Activated CD4-positive, alpha-beta memory T cell treated with anti-CD3 and anti-CD28 coated beads, Interleukin-2, amount 10 ng/mL, durations not matched to agents 7 days and 5 days (primary cell): ENCODE measurements around the gene RAD21L1. TPM values are rescaled to one million over a fixed set of nuclear protein-coding genes. Genes with fewer than 3 reads are reported as not detected.
A peak's percentile ranks its signal among the peaks of the same experiment; 100 is the strongest.

Experiments
- CTCF ChIA-PET: fragments of 350-600 bp; sonication (Branson Sonifier 250); formaldehyde crosslinking; loops from one replicate; lab custom pipeline; 2021; ENCODE audit warnings: antibody characterized with exemption, inconsistent platforms; lab: Charles Lee
- POLR2A ChIA-PET: fragments of 350-600 bp; sonication (Branson Sonifier 250); formaldehyde crosslinking; loops from one replicate; lab custom pipeline; 2021; ENCODE audit warnings: antibody characterized with exemption; lab: Charles Lee
- DNase-seq: peaks from one replicate; pipeline ENCODE4 v3.0.0-alpha.2; 2020
- H3K27ac Mint-ChIP-seq: one replicate; pipeline ENCODE4 v1.8.0; 2021; ENCODE audit warnings: mild to moderate bottlenecking, mixed read lengths
- H3K27me3 Mint-ChIP-seq: one replicate; pipeline ENCODE4 v1.8.0; 2021; ENCODE audit warnings: mixed read lengths
- H3K36me3 Mint-ChIP-seq: one replicate; pipeline ENCODE4 v1.8.0; 2021; ENCODE audit warnings: low read depth, mixed read lengths
- H3K4me1 Mint-ChIP-seq: one replicate; pipeline ENCODE4 v1.8.0; 2021; ENCODE audit warnings: mixed read lengths
- H3K4me3 Mint-ChIP-seq: one replicate; pipeline ENCODE4 v1.8.0; 2021; ENCODE audit warnings: mild to moderate bottlenecking, mixed read lengths
- H3K9me3 Mint-ChIP-seq: one replicate; pipeline ENCODE4 v1.8.0; 2021; ENCODE audit warnings: mixed read lengths
- total RNA-seq, 2 experiments: library from RNA; stranded (reverse); gene quantifications; one replicate each; pipeline ENCODE4 v1.2.3, GENCODE V29; 2021

Gene RAD21L1
- total RNA-seq = not detected

- Mint-ChIP-seq H3K27me3 (peaks cover 44% of the 10 kb centered on the region), H3K4me1 (peaks cover 9% of the 10 kb centered on the region), H3K9me3 (no peaks in the 10 kb centered on the region), H3K4me3 (peak within 1 kb of the TSS; percentile 77), H3K27ac (no peak within 1 kb of the TSS), H3K36me3 (no peaks in the 10 kb centered on the region)
- ChIA-PET CTCF (interaction anchor here (1.3 kb wide), 1 partner anchor 75 kb away, joined by 4 read pairs; no protein-coding TSS in a partner anchor), POLR2A (no interaction called here)
- DNase-seq = peak; percentile 84
Observed at GRCh38 chr20:1225783-1226654, at the start of gene RAD21L1. Gene RAD21L1 (plus strand): TSS chr20:1226044. CDS start chr20:1228454, 2,410 bp downstream.

DNA sequence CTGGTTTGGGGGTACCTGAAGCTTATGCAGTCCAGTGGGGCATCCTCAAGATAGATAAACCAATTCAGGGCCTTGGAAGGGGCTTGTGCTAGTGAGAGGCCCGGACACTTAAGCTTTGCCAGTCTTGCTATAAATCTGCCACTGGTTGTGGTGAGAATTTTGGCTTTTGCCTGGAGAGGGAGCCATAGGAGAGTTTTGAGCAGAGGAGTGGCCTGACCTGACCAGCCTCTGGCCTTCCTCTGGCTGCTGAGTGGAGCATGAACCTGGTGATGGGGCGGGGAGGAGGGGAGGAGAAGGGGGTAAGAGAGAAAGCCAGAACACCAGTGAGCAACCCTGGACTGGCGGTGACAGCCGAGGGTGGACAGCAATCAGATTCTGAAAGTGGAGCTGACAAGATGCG, 48.2 kb upstream of the RAD21L1 start:
- DNase-seq = no peak
- CTCF ChIA-PET = interaction anchor here (0.8 kb wide), 1 partner anchor 11 kb away, joined by 3 read pairs; no protein-coding TSS in a partner anchor
- Mint-ChIP-seq H3K27ac (no peak overlapping the region), H3K9me3 (no peaks in the 10 kb centered on the region), H3K4me3 (no peak overlapping the region), H3K4me1 (no peaks in the 10 kb centered on the region), H3K36me3 (peaks cover under 1% of the 10 kb centered on the region), H3K27me3 (peaks cover 3% of the 10 kb centered on the region)
- POLR2A ChIA-PET = no interaction called here

DNA sequence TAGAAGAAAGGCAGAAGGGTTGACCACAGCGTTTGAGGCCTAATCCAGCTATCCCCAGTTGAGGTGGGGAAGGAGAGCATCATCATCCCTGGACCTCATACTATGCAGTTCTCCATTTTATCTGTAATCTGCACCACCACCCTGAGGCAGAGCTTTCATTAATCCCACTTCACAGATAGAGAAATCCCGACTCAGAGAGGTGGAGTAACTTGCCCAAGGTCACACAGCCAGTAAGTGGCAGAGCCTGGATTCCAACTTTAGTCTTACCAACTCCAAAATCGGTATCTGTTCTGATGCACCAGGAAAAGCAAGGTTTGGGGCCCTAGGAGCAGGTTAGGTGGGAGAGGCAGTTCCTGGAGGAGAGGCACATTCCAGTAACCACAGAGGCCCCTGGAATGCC, 47.7 kb upstream of the RAD21L1 start:
- Mint-ChIP-seq H3K27me3 (peaks cover 7% of the 10 kb centered on the region), H3K36me3 (no peaks in the 10 kb centered on the region), H3K27ac (no peak overlapping the region), H3K4me1 (no peaks in the 10 kb centered on the region), H3K4me3 (no peak overlapping the region), H3K9me3 (no peaks in the 10 kb centered on the region)
- no peak for DNase-seq
- ChIA-PET POLR2A (interaction anchor here (0.7 kb wide), 1 partner anchor 212 kb away, joined by 3 read pairs; no protein-coding TSS in a partner anchor), CTCF (no interaction called here)

GRCh38 chr20:1178623-1179022, 47.2 kb upstream of the RAD21L1 start:
- no peaks in the 10 kb centered on the region for H3K4me1 Mint-ChIP-seq
- no peak overlapping the region for H3K4me3 Mint-ChIP-seq
- H3K36me3 Mint-ChIP-seq = no peaks in the 10 kb centered on the region
- POLR2A ChIA-PET = interaction anchor here (0.7 kb wide), 1 partner anchor 213 kb away, joined by 3 read pairs; no protein-coding TSS in a partner anchor
- H3K9me3 Mint-ChIP-seq = no peaks in the 10 kb centered on the region
- H3K27me3 Mint-ChIP-seq = peaks cover 12% of the 10 kb centered on the region
- DNase-seq = no peak
- CTCF ChIA-PET = no interaction called here
- H3K27ac Mint-ChIP-seq = no peak overlapping the region

- no peak overlapping the region for H3K27ac Mint-ChIP-seq
- H3K9me3 Mint-ChIP-seq = no peaks in the 10 kb centered on the region
- CTCF ChIA-PET = no interaction called here
- DNase-seq = no peak
- no peaks in the 10 kb centered on the region for H3K36me3 Mint-ChIP-seq
- POLR2A ChIA-PET = no interaction called here
- H3K4me1 Mint-ChIP-seq = peaks cover 8% of the 10 kb centered on the region
- no peak overlapping the region for H3K4me3 Mint-ChIP-seq
- H3K27me3 Mint-ChIP-seq = peaks cover 26% of the 10 kb centered on the region
Observed at GRCh38 chr20:1180949-1181348, 44.9 kb upstream of the RAD21L1 start.

GRCh38 chr20:1182106-1182505, 43.7 kb upstream of the RAD21L1 start:
- no peak for DNase-seq
- Mint-ChIP-seq H3K4me3 (no peak overlapping the region), H3K27me3 (peaks cover 29% of the 10 kb centered on the region), H3K9me3 (no peaks in the 10 kb centered on the region), H3K36me3 (no peaks in the 10 kb centered on the region), H3K27ac (no peak overlapping the region), H3K4me1 (peaks cover 10% of the 10 kb centered on the region)
- ChIA-PET CTCF (no interaction called here), POLR2A (no interaction called here)

DNA sequence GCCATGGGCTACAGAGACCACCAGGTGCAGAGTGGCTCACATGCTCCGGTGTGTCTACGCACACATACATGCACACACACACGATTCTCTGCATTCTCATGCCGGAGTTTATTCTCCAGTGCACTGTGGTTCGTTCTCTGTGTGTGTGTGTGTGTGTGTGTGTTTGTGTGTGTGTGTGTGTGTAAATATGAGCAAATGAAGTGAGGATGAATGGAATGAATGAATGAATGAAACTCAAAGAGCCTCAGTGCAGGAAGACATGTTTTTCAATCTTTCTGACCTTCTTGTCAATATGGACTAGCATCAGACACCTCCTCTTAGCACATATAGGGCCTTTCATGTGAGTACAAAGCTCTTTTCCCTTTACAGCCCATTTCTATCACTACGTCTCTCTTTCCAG, 42.7 kb upstream of the RAD21L1 start:
- ChIA-PET CTCF (interaction anchor here (1.2 kb wide), 1 partner anchor 227 kb away, joined by 4 read pairs; no protein-coding TSS in a partner anchor), POLR2A (no interaction called here)
- Mint-ChIP-seq H3K27ac (no peak overlapping the region), H3K36me3 (no peaks in the 10 kb centered on the region), H3K4me1 (peaks cover 10% of the 10 kb centered on the region), H3K9me3 (no peaks in the 10 kb centered on the region), H3K4me3 (no peak overlapping the region), H3K27me3 (peaks cover 29% of the 10 kb centered on the region)
- no peak for DNase-seq

DNA sequence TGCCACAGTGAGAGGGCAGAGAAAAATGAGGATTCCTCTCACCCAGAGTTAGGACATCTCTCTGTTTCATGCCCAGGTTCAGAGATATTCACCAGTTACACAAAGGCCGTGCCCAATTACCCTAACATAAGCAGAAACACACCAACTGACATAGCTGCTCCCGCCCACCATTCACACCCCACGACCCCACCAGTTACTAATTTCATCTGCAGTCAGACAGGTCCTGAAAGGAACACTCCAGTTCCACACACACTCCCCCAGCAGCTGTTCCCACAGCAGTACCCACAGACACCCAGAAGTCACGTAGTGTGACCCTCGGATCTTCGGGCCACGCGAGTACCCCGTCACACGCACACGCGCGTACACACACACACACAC, 41.6 kb upstream of the RAD21L1 start:
- Mint-ChIP-seq H3K36me3 (no peaks in the 10 kb centered on the region), H3K27ac (no peak overlapping the region), H3K9me3 (no peaks in the 10 kb centered on the region), H3K27me3 (peaks cover 33% of the 10 kb centered on the region), H3K4me3 (peak overlapping the region; percentile 59), H3K4me1 (peaks cover 10% of the 10 kb centered on the region)
- no peak for DNase-seq
- POLR2A ChIA-PET = interaction anchor here (0.7 kb wide), 1 partner anchor 33 kb away, joined by 4 read pairs; no protein-coding TSS in a partner anchor
- CTCF ChIA-PET = interaction anchor here (0.7 to 1.2 kb wide), 3 partner anchors 29 to 228 kb away, joined by 3 to 4 read pairs (median 3); no protein-coding TSS in a partner anchor

- Mint-ChIP-seq H3K9me3 (no peaks in the 10 kb centered on the region), H3K36me3 (no peaks in the 10 kb centered on the region), H3K27ac (no peak within 1 kb of the TSS), H3K4me1 (peaks cover 10% of the 10 kb centered on the region), H3K27me3 (peaks cover 38% of the 10 kb centered on the region), H3K4me3 (peak within 1 kb of the TSS; percentile 59)
- ChIA-PET POLR2A (interaction anchor here (0.7 kb wide), 1 partner anchor 33 kb away, joined by 4 read pairs; no protein-coding TSS in a partner anchor), CTCF (interaction anchor here (0.8 to 1.2 kb wide), 2 partner anchors 60 to 76 kb away, joined by 3 read pairs; no protein-coding TSS in a partner anchor)
- DNase-seq = no peak
Observed at GRCh38 chr20:1184638-1185315, 41.1 kb upstream of the RAD21L1 start, which contains the start of gene TMEM74B. Gene TMEM74B (minus strand): TSS chr20:1184981. CDS start chr20:1183801, 1,180 bp downstream.

DNA sequence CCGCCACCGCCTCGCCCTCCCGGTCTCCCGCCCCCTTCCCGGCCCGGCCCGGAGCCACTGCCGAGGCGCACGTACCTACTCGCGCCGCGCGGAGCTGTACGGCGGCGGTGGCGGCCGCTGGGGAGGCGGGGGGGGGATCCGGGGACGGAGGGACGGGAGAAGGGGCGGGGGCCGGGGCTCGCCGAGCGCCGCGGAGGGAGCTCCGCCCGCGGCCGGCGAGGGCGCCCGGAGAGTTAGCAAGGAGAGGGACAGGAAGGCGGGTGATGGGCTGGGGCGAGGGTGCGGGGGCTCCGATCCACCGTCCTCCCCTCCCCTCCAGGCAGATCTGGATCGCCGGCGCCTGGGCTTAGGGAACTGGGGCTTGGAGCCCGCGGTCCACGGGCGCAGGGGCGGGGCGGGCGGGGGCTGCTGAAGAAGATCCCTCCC, 40.5 kb upstream of the RAD21L1 start:
- H3K4me3 Mint-ChIP-seq = no peak overlapping the region
- peaks cover 10% of the 10 kb centered on the region for H3K4me1 Mint-ChIP-seq
- peaks cover 43% of the 10 kb centered on the region for H3K27me3 Mint-ChIP-seq
- no peak overlapping the region for H3K27ac Mint-ChIP-seq
- no peaks in the 10 kb centered on the region for H3K36me3 Mint-ChIP-seq
- ChIA-PET POLR2A (no interaction called here), CTCF (interaction anchor here (1.2 kb wide), 2 partner anchors 19 to 61 kb away, joined by 3 read pairs; no protein-coding TSS in a partner anchor)
- no peak for DNase-seq
- H3K9me3 Mint-ChIP-seq = no peaks in the 10 kb centered on the region

GRCh38 chr20:1185790-1186334, 40.0 kb upstream of the RAD21L1 start:
- CTCF ChIA-PET = interaction anchor here (1.2 kb wide), 2 partner anchors 19 to 61 kb away, joined by 3 read pairs; no protein-coding TSS in a partner anchor
- peaks cover 47% of the 10 kb centered on the region for H3K27me3 Mint-ChIP-seq
- POLR2A ChIA-PET = no interaction called here
- H3K4me1 Mint-ChIP-seq = peaks cover 10% of the 10 kb centered on the region
- no peaks in the 10 kb centered on the region for H3K36me3 Mint-ChIP-seq
- H3K4me3 Mint-ChIP-seq = peak overlapping the region; percentile 56
- no peak overlapping the region for H3K27ac Mint-ChIP-seq
- H3K9me3 Mint-ChIP-seq = no peaks in the 10 kb centered on the region
- DNase-seq = peak; percentile 57

DNA sequence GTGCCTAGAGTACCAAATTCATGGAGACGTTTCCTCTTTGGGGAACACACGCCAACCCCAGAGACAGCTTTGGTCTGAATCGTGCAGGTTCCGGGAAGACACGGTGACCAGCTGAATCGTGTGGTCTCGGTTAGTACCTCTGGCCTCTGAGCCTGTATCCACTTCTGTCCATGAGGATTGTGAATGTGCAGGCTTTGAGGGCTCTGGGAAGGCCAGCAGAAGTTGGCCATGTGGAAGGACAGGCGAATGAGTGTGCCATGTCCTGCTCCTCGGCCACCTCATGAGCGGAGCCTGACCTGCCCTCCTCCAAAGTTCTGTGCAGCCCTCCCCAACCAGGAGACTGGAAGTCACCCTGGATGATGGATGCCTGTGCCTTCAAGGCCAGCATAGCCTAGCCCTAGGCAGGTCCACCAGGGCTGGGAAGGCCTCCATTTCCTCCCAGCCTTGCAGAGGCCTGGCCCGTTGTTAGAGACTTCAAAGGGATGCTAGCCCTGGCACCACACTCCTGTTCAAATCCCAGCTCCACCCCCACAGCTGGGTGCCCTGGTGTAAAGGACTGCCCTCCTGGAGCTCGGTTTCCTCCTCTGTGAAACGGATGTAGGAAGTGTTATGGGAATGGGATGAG, 39.4 kb upstream of the RAD21L1 start:
- Mint-ChIP-seq H3K4me1 (peaks cover 10% of the 10 kb centered on the region), H3K27ac (no peak overlapping the region), H3K9me3 (no peaks in the 10 kb centered on the region), H3K27me3 (peaks cover 48% of the 10 kb centered on the region), H3K36me3 (no peaks in the 10 kb centered on the region), H3K4me3 (no peak overlapping the region)
- DNase-seq = no peak
- ChIA-PET POLR2A (interaction anchor here (1.2 kb wide), 1 partner anchor 27 kb away, joined by 3 read pairs; no protein-coding TSS in a partner anchor), CTCF (interaction anchor here (0.6 to 1.2 kb wide), 2 partner anchors 18 to 899 kb away, joined by 3 read pairs; no protein-coding TSS in a partner anchor)
